CD4-positive, alpha-beta T cell treated with Interleukin-10 for 1 hour (primary cell): Measurements from ENCODE around the gene ZDHHC9.

Experiments
- DNase-seq: peaks from one replicate; pipeline ENCODE4 v3.0.0-alpha.2; 2020

The ZDHHC9 gene

DNA sequence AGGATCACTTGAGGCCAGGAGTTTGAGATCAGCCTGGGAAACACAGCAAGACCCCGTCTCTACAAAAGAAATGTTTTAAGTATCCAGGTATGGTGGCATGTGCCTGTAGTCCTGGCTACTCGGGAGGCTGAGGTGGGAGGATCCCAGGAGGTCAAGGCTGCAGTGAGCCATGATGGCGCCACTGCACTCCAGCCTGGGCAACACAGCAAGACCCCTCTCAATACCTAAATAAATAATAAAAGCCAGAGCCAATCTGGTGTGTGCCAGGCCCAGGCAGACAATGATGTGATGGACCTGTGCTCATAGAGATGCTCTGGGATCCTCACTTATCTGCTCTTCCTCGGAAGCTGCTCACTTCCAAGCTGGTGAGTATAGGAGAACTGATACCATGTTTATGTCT is 82.1 kb downstream of the ZDHHC9 start:
- DNase-seq, result no peak

DNA sequence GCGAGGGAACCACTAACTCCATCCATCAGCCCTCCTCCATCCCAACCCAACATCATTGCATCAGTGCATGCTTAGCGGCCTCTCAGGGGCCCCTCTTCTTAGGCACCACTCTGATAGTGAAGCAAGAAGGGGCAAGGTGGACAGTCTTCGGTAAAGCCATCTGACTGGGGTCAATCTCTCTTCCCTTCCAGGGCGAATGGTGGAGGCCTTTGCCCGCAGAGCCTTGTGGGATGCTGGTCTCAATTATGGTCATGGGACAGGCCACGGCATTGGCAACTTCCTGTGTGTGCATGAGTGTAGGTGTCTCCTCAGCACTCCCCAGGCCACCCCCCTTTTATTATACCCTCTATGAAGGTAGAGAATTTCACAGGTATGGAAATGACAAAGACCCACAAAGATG is 82.7 kb downstream of the ZDHHC9 start:
- no peak for DNase-seq

DNA sequence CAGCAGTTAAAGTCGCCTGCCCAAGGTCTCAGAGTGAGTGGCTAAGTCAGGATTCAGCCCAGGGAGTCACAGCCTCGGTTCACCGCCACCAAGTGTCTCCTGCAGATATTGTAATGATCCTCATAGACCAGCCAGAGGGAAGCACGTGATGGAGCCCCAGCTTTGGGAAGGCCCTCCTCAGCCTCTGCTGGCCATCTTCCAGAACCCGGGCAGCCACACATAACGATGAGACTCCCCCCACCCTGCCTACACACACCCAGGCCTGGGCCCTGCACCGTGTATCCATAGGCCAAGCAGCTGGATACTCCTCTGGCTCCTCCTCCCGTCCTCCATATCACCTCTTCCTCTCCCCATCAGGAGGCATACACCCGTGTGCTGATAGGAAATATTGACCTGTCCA is 83.5 kb downstream of the ZDHHC9 start:
- DNase-seq, result no peak

DNA sequence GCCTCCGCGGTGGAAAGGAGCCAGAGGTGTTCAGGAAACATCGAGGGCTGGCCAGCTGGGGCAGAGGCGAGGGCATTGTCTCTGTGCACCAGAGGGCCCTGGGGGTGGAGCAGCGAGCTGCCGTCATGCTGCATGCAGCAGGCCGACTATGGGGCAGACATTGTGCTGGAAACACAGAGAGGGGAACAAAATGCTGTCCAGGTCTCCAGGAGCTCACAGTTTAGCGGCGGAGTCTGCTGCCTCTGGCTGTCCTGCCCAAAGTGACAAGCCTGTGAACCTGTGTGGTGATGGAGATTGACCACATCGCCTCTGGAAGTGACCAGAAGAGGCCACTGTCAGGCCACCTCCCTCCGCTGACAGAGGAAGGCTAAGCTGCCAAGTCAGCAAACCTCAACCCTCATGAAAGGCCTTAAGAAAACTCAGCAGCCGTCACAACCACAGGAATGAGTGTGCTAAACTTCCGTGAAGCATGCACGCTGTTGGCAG is 84.1 kb downstream of the ZDHHC9 start:
- peak; percentile 63 for DNase-seq

DNA sequence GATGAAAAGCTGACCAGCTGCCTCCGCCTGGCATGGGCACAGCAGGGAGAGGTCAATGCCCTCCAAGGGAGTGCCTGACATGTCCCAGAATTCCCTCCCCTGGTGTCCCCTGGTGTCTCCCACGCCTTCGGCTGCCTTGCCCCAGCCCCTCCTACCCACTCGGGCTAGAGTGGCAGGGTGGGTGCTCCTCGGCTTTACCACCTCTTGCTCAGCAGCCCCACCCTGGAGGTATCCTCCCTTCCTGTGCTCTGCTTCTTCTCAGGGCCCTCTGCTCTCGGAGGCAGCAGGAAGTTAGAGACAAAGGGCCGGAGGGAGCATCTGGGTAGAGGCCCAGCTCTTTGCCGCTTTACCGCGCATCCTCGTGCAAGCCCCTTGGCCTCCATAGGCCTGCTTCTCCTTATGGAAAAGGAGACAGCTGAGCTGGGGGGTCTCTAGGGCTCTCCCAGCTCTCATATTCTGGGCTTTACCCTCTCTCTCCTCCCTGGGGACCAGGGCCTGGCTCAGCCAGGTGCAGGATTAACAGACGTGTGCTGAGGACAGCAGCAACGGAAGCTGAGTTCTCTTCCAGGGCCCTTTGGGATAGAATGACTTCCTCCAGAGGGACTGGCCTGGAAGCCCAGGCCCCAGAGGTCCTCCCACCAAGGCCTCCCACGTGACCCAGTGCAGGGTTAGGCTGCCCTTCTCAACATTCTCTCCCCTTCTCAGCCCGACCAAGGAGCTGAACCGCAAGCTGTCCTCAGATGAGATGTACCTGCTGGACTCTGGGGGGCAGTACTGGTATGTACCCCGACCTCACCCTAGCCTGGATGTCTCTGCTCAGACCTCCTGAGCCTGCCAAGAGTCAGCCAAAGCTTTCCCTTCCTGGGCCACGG is 87.7 kb downstream of the ZDHHC9 start:
- DNase-seq, result peak; percentile 42

DNA sequence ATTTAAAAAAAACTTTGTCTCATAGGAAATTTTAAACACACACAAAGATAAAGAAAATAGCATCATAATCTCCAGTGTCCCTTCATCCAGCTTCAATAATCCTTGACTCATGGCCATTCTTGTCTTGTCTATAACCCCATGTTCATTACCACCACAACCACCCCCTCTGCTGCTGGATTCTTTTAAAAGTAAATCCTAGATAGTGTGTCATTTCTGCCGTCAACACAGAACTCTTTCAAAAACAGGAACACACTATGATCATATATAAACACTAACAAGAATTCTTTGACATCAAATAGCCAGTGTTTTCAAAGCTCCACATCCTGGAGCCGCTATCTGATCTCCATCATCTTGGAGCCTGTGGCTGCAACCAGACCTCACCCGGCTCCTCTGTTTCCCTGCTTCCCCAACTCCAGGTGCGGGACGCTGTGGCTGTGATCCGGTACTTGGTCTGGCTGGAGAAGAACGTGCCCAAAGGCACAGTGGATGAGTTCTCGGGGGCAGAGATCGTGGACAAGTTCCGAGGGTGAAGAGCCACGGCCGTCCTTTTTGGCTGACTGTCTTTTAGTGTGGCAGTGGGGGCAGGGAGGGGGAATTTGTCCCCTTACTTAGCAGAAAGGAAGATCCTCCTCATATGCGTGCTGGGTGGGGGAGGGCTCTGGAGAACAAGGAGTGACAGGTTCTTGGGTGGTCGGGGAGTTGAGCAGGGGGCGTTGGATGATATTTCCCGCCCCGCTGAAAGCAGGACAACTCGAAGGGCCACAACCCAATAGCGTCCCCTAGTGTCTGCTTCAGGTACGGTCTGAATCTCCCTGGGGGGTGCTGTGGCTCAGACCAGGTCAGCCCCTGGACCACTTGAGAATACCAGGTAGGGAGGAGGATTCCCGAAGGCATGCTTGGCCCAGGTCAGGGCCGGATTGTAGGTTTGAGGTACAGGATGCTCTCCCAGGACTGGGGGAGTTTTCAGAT is 89.3 kb downstream of the ZDHHC9 start:
- no peak for DNase-seq
